ENCODE data around the gene SLC4A2.

SLC4A2 gene

DNA sequence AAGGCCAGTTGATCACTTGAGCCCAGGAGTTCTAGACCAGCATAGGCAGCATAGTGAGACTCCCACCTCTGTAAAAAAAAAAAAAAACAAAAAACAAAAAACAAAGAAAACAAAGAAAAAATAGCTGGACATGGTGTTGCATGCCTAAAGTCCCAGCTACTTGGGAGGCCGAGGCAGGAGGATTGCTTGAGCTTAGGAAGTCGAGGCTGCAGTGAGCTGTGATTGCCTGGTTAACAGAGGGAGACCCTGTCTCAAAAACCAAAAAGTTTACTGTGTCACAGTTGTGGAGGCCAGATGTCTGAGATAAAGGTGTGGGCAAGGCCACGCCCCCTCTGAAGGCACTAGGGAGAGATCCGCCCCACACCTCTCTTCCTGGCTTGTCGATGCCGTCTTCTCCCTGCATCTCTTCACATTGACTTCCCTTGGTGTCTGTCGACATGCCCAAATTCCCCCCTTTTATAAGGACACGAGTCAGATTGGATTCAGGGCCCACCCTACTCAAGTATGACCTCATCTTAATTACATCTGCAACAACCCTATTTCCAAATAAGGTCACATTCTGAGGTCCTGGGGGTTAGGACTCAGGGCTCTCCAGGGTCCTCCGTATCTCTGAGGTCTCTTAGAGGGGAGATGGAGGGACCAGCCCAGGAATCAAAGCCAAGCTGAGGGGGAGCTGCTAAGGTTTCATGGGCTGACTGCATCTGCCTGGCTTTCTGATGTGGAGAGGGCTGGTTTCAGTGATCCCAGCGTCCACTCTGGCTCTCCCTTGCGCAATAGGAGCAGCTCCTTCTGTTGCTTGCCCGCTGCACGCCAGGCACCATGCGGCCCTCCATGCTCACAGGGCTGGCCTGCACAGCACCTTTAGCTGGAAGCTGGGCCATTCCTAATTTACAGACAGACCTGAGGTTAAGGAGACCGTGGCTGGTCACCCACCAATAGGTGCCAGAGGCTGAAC lies 50.0 kb downstream of the SLC4A2 start:
- TF ChIP-seq, protein P1, sequence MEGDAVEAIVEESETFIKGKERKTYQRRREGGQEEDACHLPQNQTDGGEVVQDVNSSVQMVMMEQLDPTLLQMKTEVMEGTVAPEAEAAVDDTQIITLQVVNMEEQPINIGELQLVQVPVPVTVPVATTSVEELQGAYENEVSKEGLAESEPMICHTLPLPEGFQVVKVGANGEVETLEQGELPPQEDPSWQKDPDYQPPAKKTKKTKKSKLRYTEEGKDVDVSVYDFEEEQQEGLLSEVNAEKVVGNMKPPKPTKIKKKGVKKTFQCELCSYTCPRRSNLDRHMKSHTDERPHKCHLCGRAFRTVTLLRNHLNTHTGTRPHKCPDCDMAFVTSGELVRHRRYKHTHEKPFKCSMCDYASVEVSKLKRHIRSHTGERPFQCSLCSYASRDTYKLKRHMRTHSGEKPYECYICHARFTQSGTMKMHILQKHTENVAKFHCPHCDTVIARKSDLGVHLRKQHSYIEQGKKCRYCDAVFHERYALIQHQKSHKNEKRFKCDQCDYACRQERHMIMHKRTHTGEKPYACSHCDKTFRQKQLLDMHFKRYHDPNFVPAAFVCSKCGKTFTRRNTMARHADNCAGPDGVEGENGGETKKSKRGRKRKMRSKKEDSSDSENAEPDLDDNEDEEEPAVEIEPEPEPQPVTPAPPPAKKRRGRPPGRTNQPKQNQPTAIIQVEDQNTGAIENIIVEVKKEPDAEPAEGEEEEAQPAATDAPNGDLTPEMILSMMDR (conservative IDR thresholded peaks at IDR 0.05; ENCODE audit: low read depth, low read length): no peak
- H3K4me3 ChIP-seq (ENCODE audit: low read length): no peak overlapping the region
- no peak for DNase-seq (ENCODE audit: low read depth)

DNA sequence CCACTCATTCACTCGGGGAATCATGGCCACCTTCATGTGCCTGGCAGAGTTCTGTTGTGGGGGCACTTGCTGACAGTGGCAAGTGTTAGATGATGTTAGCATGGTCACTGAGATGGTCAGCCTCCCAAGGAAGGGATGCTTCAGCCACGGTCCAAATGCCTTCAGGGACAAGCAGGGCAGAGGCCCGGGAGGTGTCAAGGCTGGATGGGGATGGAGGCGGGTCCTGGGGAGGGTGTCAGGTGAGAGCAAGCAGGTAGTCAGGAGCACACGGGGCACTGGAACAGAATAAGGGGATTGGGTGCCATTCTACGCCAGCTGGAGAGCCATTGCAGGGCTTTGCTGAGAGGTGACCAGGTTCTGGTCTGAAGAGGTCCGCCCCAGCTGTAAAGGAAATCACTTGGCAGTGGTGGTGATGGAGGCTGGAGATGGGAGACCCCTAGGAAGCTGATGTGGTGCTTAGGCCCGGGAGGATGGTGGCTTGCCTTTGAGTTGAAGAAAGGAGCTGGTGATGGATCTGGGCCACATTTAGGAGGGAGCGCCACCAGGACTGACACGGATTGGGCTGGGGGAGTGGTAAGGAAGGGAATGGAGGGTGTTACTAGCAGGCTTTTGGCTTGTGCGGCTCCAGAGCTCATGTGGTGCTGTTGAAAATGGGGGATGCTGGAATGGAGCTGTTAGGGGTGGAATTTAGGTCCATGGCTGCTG lies 51.0 kb downstream of the SLC4A2 start:
- H3K4me3 ChIP-seq (ENCODE audit: low read length): no peak overlapping the region

DNA sequence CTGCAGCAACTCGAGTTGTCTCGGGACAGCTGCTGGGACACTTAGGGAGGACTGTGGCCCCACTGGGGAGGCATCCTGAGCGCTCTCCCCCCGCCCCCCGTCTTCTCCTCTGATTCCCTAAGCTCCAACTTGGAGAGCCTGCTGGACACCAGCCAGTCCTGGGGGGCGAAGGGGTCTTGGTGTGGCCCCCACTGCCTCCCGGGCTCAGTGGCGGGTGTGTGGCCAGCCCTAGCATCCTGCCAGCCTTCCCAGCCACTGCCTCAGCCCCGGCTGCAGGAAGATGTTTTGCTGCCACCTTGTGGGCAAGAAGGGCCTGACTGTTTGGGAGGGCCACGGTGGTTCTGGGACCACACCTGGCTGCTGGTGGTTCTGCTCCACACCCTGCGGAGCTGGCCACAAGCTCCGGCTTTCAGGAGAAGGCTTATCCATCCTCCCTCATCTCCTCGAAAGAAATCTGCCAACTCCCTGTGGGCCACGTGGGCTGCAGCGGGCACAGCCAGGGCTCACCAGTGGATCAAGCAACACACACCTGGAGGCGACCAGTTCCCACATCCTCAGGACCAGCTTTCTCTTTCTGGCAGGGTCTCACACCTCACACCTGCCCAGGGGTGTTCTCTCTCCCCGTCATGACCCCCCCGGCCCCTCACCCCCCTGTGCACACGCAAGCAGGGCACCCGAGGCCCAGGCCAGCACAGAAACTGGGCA lies 51.7 kb downstream of the SLC4A2 start:
- no peak for DNase-seq (ENCODE audit: low read depth)
- TF ChIP-seq, protein P1 (conservative IDR thresholded peaks at IDR 0.05; ENCODE audit: low read depth, low read length): peak; percentile 86
- H3K4me3 ChIP-seq (ENCODE audit: low read length): no peak overlapping the region

More for the DNA sequence above, 51.0 kb downstream of the SLC4A2 start:
- no peak for DNase-seq (ENCODE audit: low read depth)
- TF ChIP-seq, protein P1 (conservative IDR thresholded peaks at IDR 0.05; ENCODE audit: low read depth, low read length): no peak

DNA sequence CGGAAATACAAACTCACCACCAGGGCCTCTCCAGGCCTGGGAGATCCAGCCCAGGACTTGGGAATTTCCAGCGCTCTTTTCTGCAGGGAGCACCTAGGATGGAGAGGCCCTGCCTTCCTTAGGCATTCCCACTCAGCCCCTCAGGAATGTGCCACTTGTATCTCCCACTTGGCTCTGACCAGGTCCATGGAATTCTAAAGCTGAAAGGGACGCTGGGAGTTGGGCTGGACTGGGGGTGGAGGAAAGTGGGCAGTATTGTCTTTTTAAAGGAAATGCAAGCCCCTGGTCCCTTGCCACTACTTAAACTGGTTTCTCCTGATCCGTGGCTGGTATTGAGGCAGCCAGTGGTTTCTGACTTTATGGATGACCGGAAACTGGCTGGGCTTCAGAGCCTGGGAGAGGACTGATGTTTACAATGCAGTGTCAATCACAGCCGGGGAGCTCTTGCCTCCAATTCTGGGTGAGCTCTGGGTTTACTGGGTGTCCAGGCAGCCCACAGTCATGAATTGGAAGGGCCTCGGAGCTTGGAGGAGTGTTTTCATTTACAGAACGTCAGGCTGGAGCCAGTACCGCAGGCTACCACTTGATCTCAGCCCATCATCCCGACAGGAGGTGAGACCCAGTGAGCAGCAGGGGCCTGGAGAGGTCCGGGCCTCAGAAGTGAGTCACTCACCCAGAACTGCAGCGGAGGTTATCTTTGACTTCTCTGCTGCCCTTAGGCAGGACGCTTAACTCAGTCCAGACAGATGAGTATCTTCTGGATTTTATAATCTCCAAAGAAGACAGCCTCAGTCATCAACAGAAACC lies 54.2 kb downstream of the SLC4A2 start:
- peak; percentile 86 for DNase-seq (ENCODE audit: low read depth)
- TF ChIP-seq, protein P1 (conservative IDR thresholded peaks at IDR 0.05; ENCODE audit: low read depth, low read length): no peak
- peak overlapping the region; percentile 38 for H3K4me3 ChIP-seq (ENCODE audit: low read length)

DNA sequence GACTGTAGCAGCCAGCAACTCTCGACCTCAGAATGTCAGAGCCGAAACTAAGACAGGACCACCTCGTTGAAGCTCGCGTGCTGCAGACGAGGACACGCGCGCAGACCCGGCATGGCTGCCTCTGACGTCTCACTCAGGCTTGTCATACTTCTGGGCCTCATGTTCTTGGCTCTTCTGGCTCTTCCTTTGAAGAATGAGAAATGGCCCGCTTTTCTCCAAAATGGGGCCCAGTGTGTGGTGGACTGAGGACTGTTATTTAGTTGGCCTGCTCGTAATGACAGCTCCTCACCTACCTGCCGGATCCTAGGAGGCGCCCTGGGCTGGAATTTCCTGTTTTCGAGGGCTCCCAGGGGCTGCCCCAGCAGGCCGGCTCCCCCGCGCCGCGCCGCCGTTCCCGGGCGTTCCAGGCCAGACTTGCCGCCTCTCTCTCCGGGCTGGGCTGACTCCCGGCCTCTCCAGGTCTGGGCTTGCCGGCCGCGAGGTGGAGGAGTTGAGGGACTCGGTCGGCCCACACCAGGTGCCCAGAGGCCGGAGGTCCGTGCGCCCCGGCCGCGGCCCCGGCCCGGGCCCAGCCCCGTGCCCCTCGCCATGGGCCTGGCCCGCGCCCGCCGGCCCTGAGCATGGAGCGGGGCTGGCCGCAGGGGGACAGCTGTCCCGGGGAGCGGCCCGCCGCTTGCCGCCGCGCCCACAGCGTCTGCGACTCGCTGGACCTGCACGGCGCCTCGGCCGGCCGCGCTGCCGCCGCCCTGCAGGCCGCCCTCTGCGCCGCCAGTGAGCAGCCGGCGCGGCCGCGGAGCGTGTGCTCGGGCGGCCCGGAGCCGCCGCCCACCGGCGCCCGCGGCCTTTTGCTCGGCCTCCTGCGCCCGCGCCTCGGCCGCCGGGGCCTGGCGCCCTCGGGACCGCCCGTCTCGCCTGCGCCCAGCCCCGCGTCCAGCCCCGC lies 55.0 kb downstream of the SLC4A2 start:
- H3K4me3 ChIP-seq (ENCODE audit: low read length): peak overlapping the region; percentile 38
- no peak for DNase-seq (ENCODE audit: low read depth)
- TF ChIP-seq, protein P1 (conservative IDR thresholded peaks at IDR 0.05; ENCODE audit: low read depth, low read length): no peak

Measured in retinal pigment epithelial cell (primary cell).